HEK293 (cell line): Measurements from ENCODE around the gene RSPH1.

Experiments used
- CTCF ChIA-PET: fragments of 350-600 bp; formaldehyde crosslinking; extraction: SDS; loops from one replicate; lab custom pipeline; 2021; ENCODE audit warnings: antibody characterized with exemption; lab: Yijun Ruan, JAX
- POLR2A ChIA-PET: fragments of 300-600 bp; formaldehyde crosslinking; extraction: SDS; loops from one replicate; lab custom pipeline; 2020; ENCODE audit warnings: antibody characterized with exemption, inconsistent platforms; lab: Yijun Ruan, JAX
- H3K27ac ChIP-seq: fragments of 200-500 bp; sonication (Bioruptor generic); 2 replicates; pipeline ENCODE4 v1.5.1; 2014; ENCODE audit warnings: low read depth, low read length, control low read depth, inconsistent platforms; ENCODE audit errors: extremely low read depth
- H3K36me3 ChIP-seq, 2 experiments: fragments of 200-500 bp in 1 of 2; sonication (Bioruptor generic) in 1 of 2; 1 replicate in 1 of 2; 2 replicates in 1 of 2; pipeline ENCODE4 v1.5.1; 2014 to 2017; ENCODE audit warnings: inconsistent platforms in 2 of 2, low read length in 2 of 2; ENCODE audit not compliant: control insufficient read depth in 2 of 2, insufficient read depth in 1 of 2
- H3K4me1 ChIP-seq: fragments of 200-500 bp; sonication (Bioruptor generic); 2 replicates; pipeline ENCODE4 v1.5.1; 2014; ENCODE audit warnings: mild to moderate bottlenecking, low read length, inconsistent platforms; ENCODE audit not compliant: control insufficient read depth, insufficient read depth
- H3K4me3 ChIP-seq: 2 replicates; pipeline ENCODE4 v1.5.1; 2011; ENCODE audit warnings: low read depth, mild to moderate bottlenecking, control low read depth, low read length, moderate library complexity
- H3K9me3 ChIP-seq: fragments of 200-500 bp; sonication (Bioruptor generic); 2 replicates; pipeline ENCODE4 v1.5.1; 2014; ENCODE audit warnings: low read depth, low read length, inconsistent platforms; ENCODE audit not compliant: control insufficient read depth, insufficient read depth
- BCL11B ChIP-seq: fragments of 450-650 bp; formaldehyde crosslinking; IDR thresholded peaks from 2 replicates; pipeline ENCODE4 v1.5.1; 2016; ENCODE audit warnings: low read depth, missing biosample characterization, missing genetic modification characterization
- GLI4 ChIP-seq: fragments of 450-650 bp; formaldehyde crosslinking; IDR thresholded peaks from 2 replicates; pipeline ENCODE4 v1.5.1; 2016; ENCODE audit warnings: missing biosample characterization, missing genetic modification characterization
- IKZF3 ChIP-seq: fragments of 450-650 bp; IDR thresholded peaks from 2 replicates; pipeline ENCODE4 v1.5.0; 2018; ENCODE audit warnings: missing biosample characterization, mild to moderate bottlenecking, missing genetic modification characterization, moderate library complexity
- KLF9 ChIP-seq: fragments of 450-650 bp; formaldehyde crosslinking; IDR thresholded peaks from 2 replicates; pipeline ENCODE4 v1.5.1; 2016; ENCODE audit warnings: missing biosample characterization, missing genetic modification characterization, low read depth
- MYNN ChIP-seq: fragments of 450-650 bp; formaldehyde crosslinking; IDR thresholded peaks from 2 replicates; pipeline ENCODE4 v1.5.1; 2016; ENCODE audit warnings: missing biosample characterization, missing genetic modification characterization, borderline replicate concordance
- OSR2 ChIP-seq: fragments of 450-650 bp; formaldehyde crosslinking; IDR thresholded peaks from 2 replicates; pipeline ENCODE4 v1.5.1; 2016; ENCODE audit warnings: missing biosample characterization, missing genetic modification characterization
- RBAK ChIP-seq: fragments of 450-650 bp; formaldehyde crosslinking; IDR thresholded peaks from 2 replicates; pipeline ENCODE4 v1.5.1; 2016; ENCODE audit warnings: missing biosample characterization, missing genetic modification characterization
- WT1 ChIP-seq: fragments of 450-650 bp; formaldehyde crosslinking; IDR thresholded peaks from 2 replicates; pipeline ENCODE4 v1.5.1; 2016; ENCODE audit warnings: missing biosample characterization, missing genetic modification characterization
- YY1 ChIP-seq: fragments of 450-650 bp; formaldehyde crosslinking; IDR thresholded peaks from 2 replicates; pipeline ENCODE4 v1.5.1; 2018; ENCODE audit warnings: missing biosample characterization, missing genetic modification characterization
- ZFP41 ChIP-seq: fragments of 450-650 bp; formaldehyde crosslinking; IDR thresholded peaks from 2 replicates; pipeline ENCODE4 v1.5.1; 2016; ENCODE audit warnings: missing biosample characterization, missing genetic modification characterization, borderline replicate concordance
- ZNF10 ChIP-seq: fragments of 450-650 bp; formaldehyde crosslinking; IDR thresholded peaks from 2 replicates; pipeline ENCODE4 v1.5.1; 2017; ENCODE audit warnings: missing biosample characterization, missing genetic modification characterization
- ZNF112 ChIP-seq: fragments of 450-650 bp; formaldehyde crosslinking; IDR thresholded peaks from 2 replicates; pipeline ENCODE4 v1.5.0; 2017; ENCODE audit warnings: missing biosample characterization, missing genetic modification characterization
- ZNF157 ChIP-seq: fragments of 450-650 bp; formaldehyde crosslinking; IDR thresholded peaks from 2 replicates; pipeline ENCODE4 v1.5.1; 2016; ENCODE audit warnings: missing biosample characterization, missing genetic modification characterization
- ZNF184 ChIP-seq: fragments of 450-650 bp; IDR thresholded peaks from 2 replicates; pipeline ENCODE4 v1.5.1; 2018; ENCODE audit warnings: missing biosample characterization, mild to moderate bottlenecking, missing genetic modification characterization
- ZNF214 ChIP-seq: fragments of 450-650 bp; formaldehyde crosslinking; IDR thresholded peaks from 2 replicates; pipeline ENCODE4 v1.5.1; 2017; ENCODE audit warnings: missing biosample characterization, mild to moderate bottlenecking, missing genetic modification characterization, borderline replicate concordance
- ZNF223 ChIP-seq: fragments of 450-650 bp; formaldehyde crosslinking; IDR thresholded peaks from 2 replicates; pipeline ENCODE4 v1.5.1; 2016; ENCODE audit warnings: missing biosample characterization, missing genetic modification characterization
- ZNF23 ChIP-seq: fragments of 450-650 bp; formaldehyde crosslinking; IDR thresholded peaks from 2 replicates; pipeline ENCODE4 v1.5.1; 2016; ENCODE audit warnings: missing biosample characterization, missing genetic modification characterization, borderline replicate concordance
- ZNF266 ChIP-seq: fragments of 450-650 bp; formaldehyde crosslinking; IDR thresholded peaks from 2 replicates; pipeline ENCODE4 v1.5.1; 2016; ENCODE audit warnings: missing biosample characterization, missing genetic modification characterization, low read depth
- ZNF311 ChIP-seq: fragments of 450-650 bp; formaldehyde crosslinking; IDR thresholded peaks from 2 replicates; pipeline ENCODE4 v1.5.1; 2017; ENCODE audit warnings: missing biosample characterization, missing genetic modification characterization, borderline replicate concordance
- ZNF48 ChIP-seq: fragments of 450-650 bp; formaldehyde crosslinking; IDR thresholded peaks from 2 replicates; pipeline ENCODE4 v1.5.1; 2016; ENCODE audit warnings: missing biosample characterization, missing genetic modification characterization
- ZNF549 ChIP-seq: fragments of 450-650 bp; IDR thresholded peaks from 2 replicates; pipeline ENCODE4 v1.5.1; 2018; ENCODE audit warnings: missing biosample characterization, missing genetic modification characterization, mild to moderate bottlenecking, inconsistent platforms, moderate library complexity
- ZNF555 ChIP-seq: fragments of 450-650 bp; formaldehyde crosslinking; conservative IDR thresholded peaks from 2 replicates; pipeline ENCODE4 v1.5.1; 2017; ENCODE audit warnings: missing biosample characterization, mild to moderate bottlenecking, missing genetic modification characterization, inconsistent platforms
- ZNF629 ChIP-seq: fragments of 450-650 bp; formaldehyde crosslinking; IDR thresholded peaks from 2 replicates; pipeline ENCODE4 v1.5.1; 2017; ENCODE audit warnings: missing biosample characterization, missing genetic modification characterization
- ZNF830 ChIP-seq: fragments of 450-650 bp; IDR thresholded peaks from 2 replicates; pipeline ENCODE4 v1.5.0; 2018; ENCODE audit warnings: missing biosample characterization, missing genetic modification characterization, low read depth, mild to moderate bottlenecking, moderate library complexity
- ZNF837 ChIP-seq: fragments of 450-650 bp; formaldehyde crosslinking; IDR thresholded peaks from 2 replicates; pipeline ENCODE4 v1.5.1; 2016; ENCODE audit warnings: missing biosample characterization, missing genetic modification characterization
- TF ChIP-seq, protein P1 (sequence below): fragments of 450-650 bp; formaldehyde crosslinking; IDR thresholded peaks from 2 replicates; pipeline ENCODE4 v1.5.1; 2016; ENCODE audit warnings: missing biosample characterization, missing genetic modification characterization
- TF ChIP-seq, protein P2 (sequence below): fragments of 450-650 bp; formaldehyde crosslinking; IDR thresholded peaks from 2 replicates; pipeline ENCODE4 v1.5.1; 2016; ENCODE audit warnings: missing biosample characterization, missing genetic modification characterization
- TF ChIP-seq, protein P3 (sequence below): fragments of 450-650 bp; formaldehyde crosslinking; IDR thresholded peaks from 2 replicates; pipeline ENCODE4 v1.5.1; 2016; ENCODE audit warnings: missing biosample characterization, missing genetic modification characterization, borderline replicate concordance

The RSPH1 gene

DNA sequence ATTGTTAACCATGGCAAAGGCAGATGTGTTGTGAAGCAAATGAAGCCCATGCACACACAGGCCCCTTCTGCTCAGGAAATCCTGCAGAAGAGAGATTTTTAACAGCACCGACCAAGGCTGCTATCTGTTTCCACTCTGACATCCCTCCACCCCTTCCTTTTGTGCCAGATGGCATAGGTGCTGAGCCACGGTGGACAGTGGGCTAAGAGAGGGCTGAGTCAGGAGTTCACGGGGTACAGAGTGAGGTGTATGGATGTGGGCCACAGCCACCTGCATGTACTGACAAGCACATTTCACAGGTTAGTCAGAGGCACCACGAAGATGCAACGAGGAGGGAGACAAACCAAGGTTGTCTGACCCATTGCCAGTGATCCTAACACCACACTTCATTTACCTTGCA is 9.5 kb downstream of the RSPH1 start:
- ChIA-PET CTCF (interaction anchor here (0.6 kb wide), 1 partner anchor 306 kb away, joined by 4 read pairs; no protein-coding TSS in a partner anchor), POLR2A (no interaction called here)
- Histone ChIP-seq H3K4me3 (no peak overlapping the region), H3K9me3 (no peaks in the 10 kb centered on the region), H3K27ac (no peak overlapping the region), H3K4me1 (no peaks in the 10 kb centered on the region), H3K36me3 (no peaks in the 10 kb centered on the region)
- no peak for TF ChIP-seq ZNF830 (tag by site-specific recombination)
- no peak for TF ChIP-seq BCL11B
- no peak for TF ChIP-seq KLF9 (tag by site-specific recombination)

DNA sequence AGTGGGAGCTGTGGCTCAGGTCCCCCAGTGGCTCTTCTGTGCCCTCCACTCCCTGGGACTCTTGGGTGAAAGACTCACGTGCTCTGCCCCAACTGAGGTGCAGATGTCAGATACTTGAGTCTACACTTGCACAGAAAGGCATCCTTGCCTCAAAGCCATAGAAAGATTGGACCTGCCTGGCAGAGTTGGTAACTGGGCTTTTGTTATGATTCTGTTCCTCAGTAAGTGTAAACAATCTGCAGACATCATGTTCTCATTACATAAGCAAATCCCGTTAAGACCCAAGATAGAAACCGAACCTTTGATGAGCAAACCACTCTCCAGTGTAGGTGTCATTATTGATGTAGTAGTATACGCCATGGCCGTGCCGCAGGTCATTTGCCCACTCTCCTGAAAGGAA is 10.0 kb downstream of the RSPH1 start:
- Histone ChIP-seq H3K36me3 (no peaks in the 10 kb centered on the region), H3K4me1 (no peaks in the 10 kb centered on the region), H3K4me3 (no peak overlapping the region), H3K27ac (no peak overlapping the region), H3K9me3 (no peaks in the 10 kb centered on the region)
- POLR2A ChIA-PET, result no interaction called here
- TF ChIP-seq, protein P1, sequence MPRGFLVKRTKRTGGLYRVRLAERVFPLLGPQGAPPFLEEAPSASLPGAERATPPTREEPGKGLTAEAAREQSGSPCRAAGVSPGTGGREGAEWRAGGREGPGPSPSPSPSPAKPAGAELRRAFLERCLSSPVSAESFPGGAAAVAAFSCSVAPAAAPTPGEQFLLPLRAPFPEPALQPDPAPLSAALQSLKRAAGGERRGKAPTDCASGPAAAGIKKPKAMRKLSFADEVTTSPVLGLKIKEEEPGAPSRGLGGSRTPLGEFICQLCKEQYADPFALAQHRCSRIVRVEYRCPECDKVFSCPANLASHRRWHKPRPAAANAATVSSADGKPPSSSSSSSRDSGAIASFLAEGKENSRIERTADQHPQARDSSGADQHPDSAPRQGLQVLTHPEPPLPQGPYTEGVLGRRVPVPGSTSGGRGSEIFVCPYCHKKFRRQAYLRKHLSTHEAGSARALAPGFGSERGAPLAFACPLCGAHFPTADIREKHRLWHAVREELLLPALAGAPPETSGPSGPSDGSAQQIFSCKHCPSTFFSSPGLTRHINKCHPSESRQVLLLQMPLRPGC, result no peak
- TF ChIP-seq ZNF23 (tag by site-specific recombination) (no peak), WT1 (tag by site-specific recombination) (no peak), YY1 (tag by site-specific recombination) (no peak), ZNF184 (tag by site-specific recombination) (no peak), ZFP41 (tag by site-specific recombination) (no peak), GLI4 (tag by site-specific recombination) (no peak), ZNF311 (no peak), ZNF112 (no peak), ZNF555 (tag by site-specific recombination) (no peak), ZNF549 (no peak), ZNF223 (no peak), OSR2 (tag by site-specific recombination) (no peak), ZNF837 (no peak), MYNN (tag by site-specific recombination) (no peak), ZNF266 (tag by site-specific recombination) (no peak), IKZF3 (tag by site-specific recombination) (no peak), ZNF10 (tag by site-specific recombination) (no peak), ZNF157 (tag by site-specific recombination) (no peak)
- TF ChIP-seq, protein P2, sequence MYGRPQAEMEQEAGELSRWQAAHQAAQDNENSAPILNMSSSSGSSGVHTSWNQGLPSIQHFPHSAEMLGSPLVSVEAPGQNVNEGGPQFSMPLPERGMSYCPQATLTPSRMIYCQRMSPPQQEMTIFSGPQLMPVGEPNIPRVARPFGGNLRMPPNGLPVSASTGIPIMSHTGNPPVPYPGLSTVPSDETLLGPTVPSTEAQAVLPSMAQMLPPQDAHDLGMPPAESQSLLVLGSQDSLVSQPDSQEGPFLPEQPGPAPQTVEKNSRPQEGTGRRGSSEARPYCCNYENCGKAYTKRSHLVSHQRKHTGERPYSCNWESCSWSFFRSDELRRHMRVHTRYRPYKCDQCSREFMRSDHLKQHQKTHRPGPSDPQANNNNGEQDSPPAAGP, result no peak
- CTCF ChIA-PET, result interaction anchor here (0.6 kb wide), 1 partner anchor 306 kb away, joined by 4 read pairs; no protein-coding TSS in a partner anchor

DNA sequence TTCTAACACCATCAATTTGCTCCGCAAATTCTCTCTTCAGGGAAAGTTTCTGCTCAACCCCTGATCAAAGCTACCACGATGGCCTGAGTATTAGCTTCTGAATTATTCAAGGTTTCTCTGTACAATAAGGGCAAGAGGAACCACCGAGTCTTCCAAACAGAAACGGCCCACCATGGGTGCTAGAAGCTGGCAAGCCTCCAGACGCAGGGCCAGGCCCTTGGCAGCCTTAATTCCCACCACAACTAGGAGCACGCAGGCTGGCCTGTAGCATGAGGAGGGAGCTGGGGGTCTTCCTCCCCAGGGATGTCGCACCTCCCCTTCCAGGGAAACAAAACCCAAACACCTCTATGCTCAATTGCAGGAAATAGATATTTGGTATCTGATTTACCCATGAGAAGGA is 11.1 kb downstream of the RSPH1 start:
- Histone ChIP-seq H3K4me3 (no peak overlapping the region), H3K36me3 (no peaks in the 10 kb centered on the region), H3K4me1 (no peaks in the 10 kb centered on the region), H3K9me3 (no peaks in the 10 kb centered on the region), H3K27ac (no peak overlapping the region)
- POLR2A ChIA-PET, result no interaction called here
- CTCF ChIA-PET, result no interaction called here
- TF ChIP-seq ZNF48 (tag by site-specific recombination) (no peak), ZNF214 (tag by site-specific recombination) (no peak), RBAK (tag by site-specific recombination) (no peak), ZNF629 (tag by site-specific recombination) (no peak)
- TF ChIP-seq, protein P3, sequence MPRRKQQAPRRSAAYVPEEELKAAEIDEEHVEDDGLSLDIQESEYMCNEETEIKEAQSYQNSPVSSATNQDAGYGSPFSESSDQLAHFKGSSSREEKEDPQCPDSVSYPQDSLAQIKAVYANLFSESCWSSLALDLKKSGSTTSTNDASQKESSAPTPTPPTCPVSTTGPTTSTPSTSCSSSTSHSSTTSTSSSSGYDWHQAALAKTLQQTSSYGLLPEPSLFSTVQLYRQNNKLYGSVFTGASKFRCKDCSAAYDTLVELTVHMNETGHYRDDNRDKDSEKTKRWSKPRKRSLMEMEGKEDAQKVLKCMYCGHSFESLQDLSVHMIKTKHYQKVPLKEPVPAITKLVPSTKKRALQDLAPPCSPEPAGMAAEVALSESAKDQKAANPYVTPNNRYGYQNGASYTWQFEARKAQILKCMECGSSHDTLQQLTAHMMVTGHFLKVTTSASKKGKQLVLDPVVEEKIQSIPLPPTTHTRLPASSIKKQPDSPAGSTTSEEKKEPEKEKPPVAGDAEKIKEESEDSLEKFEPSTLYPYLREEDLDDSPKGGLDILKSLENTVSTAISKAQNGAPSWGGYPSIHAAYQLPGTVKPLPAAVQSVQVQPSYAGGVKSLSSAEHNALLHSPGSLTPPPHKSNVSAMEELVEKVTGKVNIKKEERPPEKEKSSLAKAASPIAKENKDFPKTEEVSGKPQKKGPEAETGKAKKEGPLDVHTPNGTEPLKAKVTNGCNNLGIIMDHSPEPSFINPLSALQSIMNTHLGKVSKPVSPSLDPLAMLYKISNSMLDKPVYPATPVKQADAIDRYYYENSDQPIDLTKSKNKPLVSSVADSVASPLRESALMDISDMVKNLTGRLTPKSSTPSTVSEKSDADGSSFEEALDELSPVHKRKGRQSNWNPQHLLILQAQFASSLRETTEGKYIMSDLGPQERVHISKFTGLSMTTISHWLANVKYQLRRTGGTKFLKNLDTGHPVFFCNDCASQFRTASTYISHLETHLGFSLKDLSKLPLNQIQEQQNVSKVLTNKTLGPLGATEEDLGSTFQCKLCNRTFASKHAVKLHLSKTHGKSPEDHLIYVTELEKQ, result no peak
- TF ChIP-seq, protein P1, result no peak
